Stomach (tissue), 9 donors: ENCODE data around the gene DDX51. TPM values are rescaled to one million over a fixed set of nuclear protein-coding genes. Genes with fewer than 3 reads are reported as not detected.

Source experiments
- DNase-seq, 2 donors: peaks; one replicate each; pipeline versions ENCODE4 v3.0.0 to v3.0.0-alpha.2; 2013 to 2019
- H3K27ac ChIP-seq, 5 donors: fragments of 200-600 bp in 4 of 5; sonication (generic) in 4 of 5; one replicate each; pipeline ENCODE4 v1.5.1; 2013 to 2019; ENCODE audit warnings: mild to moderate bottlenecking in 1 of 5, moderate library complexity in 1 of 5
- H3K27me3 ChIP-seq, 3 donors: fragments of 200-600 bp; sonication (generic); one replicate each; pipeline ENCODE4 v1.5.1; 2017 to 2019; ENCODE audit warnings: mixed run types in 1 of 3
- H3K36me3 ChIP-seq, 4 donors: fragments of 200-600 bp; sonication (generic); 1 replicate in 3 of 4; 2 replicates in 1 of 4; pipeline ENCODE4 v1.5.1; 2016 to 2019
- H3K4me1 ChIP-seq, 4 donors: fragments of 200-600 bp; sonication (generic); one replicate each; pipeline ENCODE4 v1.5.1; 2016 to 2019
- H3K4me3 ChIP-seq, 4 donors: fragments of 200-600 bp; sonication (generic) in 3 of 4; one replicate each; pipeline ENCODE4 v1.5.1; 2016 to 2019; ENCODE audit warnings: mild to moderate bottlenecking in 1 of 4
- H3K9me3 ChIP-seq, 4 donors: fragments of 200-600 bp; sonication (generic); one replicate each; pipeline ENCODE4 v1.5.1; 2016 to 2019
- EP300 ChIP-seq: sonication (generic); formaldehyde crosslinking; IDR thresholded peaks from one replicate; pipeline ENCODE4 v1.6.1; 2017; ENCODE audit warnings: antibody characterized with exemption
- POLR2A ChIP-seq, 4 donors: fragments of 450-650 bp; IDR thresholded peaks; one replicate each; pipeline ENCODE4 v1.6.1; 2016; ENCODE audit warnings: antibody characterized with exemption in 4 of 4, control low read depth in 2 of 4, mild to moderate bottlenecking in 1 of 4, moderate library complexity in 1 of 4
- POLR2AphosphoS5 ChIP-seq, 3 donors: sonication (generic); formaldehyde crosslinking; IDR thresholded peaks; one replicate each; pipeline ENCODE4 v1.6.1; 2016; ENCODE audit warnings: antibody characterized with exemption in 3 of 3
- WGBS, 5 donors: extraction: QIAGEN DNeasy Blood & Tissue Kit in 3 of 5; methylation state at CpG; one replicate each; pipeline versions ENCODE4 v1.1.5 to v1.1.7; 2013 to 2018; 5-methylcytosine and 5-hydroxymethylcytosine counted together
- intact Hi-C: fragments of 100-400 bp; cut with DNase I; formaldehyde crosslinking; loops from one replicate; pipeline ENCODE4 v1.15.1; 2023; ENCODE audit warnings: low total_unique reads
- polyA plus RNA-seq, 3 donors: library from polyadenylated mRNA; stranded (reverse); fragments of 200-250 nt; gene quantifications; one replicate each; pipeline ENCODE4 v1.2.3, GENCODE V29; 2013
- total RNA-seq, 5 donors: library from RNA; depleted of rRNA; stranded (reverse); fragments of >200 nt; gene quantifications; one replicate each; pipeline versions ENCODE4 v1.1.0 to v1.2.3, GENCODE V29; 2014 to 2016
- TF ChIP-seq, protein P1 (sequence below), 7 experiments: fragments of 450-650 bp in 4 of 7; fragments of 200-600 bp in 3 of 7; sonication (generic) in 3 of 7; IDR thresholded peaks; one replicate each; pipeline ENCODE4 v1.5.1; 2016 to 2019; ENCODE audit warnings: antibody characterized with exemption in 7 of 7, control low read depth in 2 of 7, mild to moderate bottlenecking in 1 of 7
- donor health status: healthy with polysubstance abuse.
- donor health status: Bipolar disorder and iron deficiency.
- donor health status: healthy.

Gene DDX51
- total and polyA plus RNA-seq, 8 donors = 6.6 to 69.5 (median 13.2) TPM

GRCh38 chr12:132165584-132165983 lies 21.5 kb upstream of the DDX51 start:
- H3K4me1 ChIP-seq = peaks cover 0 to 24% (median 19%) of the 10 kb centered on the region in 4 donors
- H3K36me3 ChIP-seq = no peaks in the 10 kb centered on the region
- no peaks in the 10 kb centered on the region for H3K9me3 ChIP-seq
- DNase-seq = no peak
- H3K4me3 ChIP-seq = no peak overlapping the region
- H3K27me3 ChIP-seq = peaks cover 0 to 66% (median 18%) of the 10 kb centered on the region in 3 donors
- intact Hi-C loops = no loop called here
- 89 to 95% (median 94%) methylated on average over 6 of the region's 6 CpGs for WGBS, 5 donors
- TF ChIP-seq POLR2AphosphoS5 (IDR thresholded peaks at IDR 0.05) (no peak), POLR2A (IDR thresholded peaks at IDR 0.05) (no peak), EP300 (no peak)
- TF ChIP-seq, protein P1, sequence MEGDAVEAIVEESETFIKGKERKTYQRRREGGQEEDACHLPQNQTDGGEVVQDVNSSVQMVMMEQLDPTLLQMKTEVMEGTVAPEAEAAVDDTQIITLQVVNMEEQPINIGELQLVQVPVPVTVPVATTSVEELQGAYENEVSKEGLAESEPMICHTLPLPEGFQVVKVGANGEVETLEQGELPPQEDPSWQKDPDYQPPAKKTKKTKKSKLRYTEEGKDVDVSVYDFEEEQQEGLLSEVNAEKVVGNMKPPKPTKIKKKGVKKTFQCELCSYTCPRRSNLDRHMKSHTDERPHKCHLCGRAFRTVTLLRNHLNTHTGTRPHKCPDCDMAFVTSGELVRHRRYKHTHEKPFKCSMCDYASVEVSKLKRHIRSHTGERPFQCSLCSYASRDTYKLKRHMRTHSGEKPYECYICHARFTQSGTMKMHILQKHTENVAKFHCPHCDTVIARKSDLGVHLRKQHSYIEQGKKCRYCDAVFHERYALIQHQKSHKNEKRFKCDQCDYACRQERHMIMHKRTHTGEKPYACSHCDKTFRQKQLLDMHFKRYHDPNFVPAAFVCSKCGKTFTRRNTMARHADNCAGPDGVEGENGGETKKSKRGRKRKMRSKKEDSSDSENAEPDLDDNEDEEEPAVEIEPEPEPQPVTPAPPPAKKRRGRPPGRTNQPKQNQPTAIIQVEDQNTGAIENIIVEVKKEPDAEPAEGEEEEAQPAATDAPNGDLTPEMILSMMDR (IDR thresholded peaks at IDR 0.05) = no peak
- no peak overlapping the region for H3K27ac ChIP-seq

DNA sequence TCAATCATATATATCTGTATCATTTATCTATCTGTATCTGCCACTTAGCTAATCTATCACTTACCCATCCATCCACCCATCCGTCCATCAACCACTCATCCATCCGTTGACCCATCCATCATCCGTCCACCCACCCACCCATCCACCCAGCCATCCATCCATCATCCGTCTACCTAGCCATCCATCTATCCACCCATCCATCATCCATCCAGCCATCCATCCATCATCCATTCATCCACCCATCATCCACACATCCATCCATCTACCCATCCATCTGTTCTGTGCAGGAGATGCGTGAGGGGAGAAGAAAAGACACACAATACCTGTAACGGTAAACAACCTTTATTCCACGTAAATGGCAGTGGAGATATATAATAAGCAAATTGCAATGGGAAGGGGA lies 20.3 kb upstream of the DDX51 start:
- TF ChIP-seq EP300 (no peak), POLR2AphosphoS5 (IDR thresholded peaks at IDR 0.05) (no peak), POLR2A (IDR thresholded peaks at IDR 0.05) (no peak)
- TF ChIP-seq, protein P1 (IDR thresholded peaks at IDR 0.05) = no peak
- peaks cover 0 to 56% (median 16%) of the 10 kb centered on the region in 3 donors for H3K27me3 ChIP-seq
- no peaks in the 10 kb centered on the region for H3K36me3 ChIP-seq
- peaks cover 0 to 19% (median 16%) of the 10 kb centered on the region in 4 donors for H3K4me1 ChIP-seq
- H3K9me3 ChIP-seq = no peaks in the 10 kb centered on the region
- H3K4me3 ChIP-seq = no peak overlapping the region
- intact Hi-C loops = no loop called here
- 71 to 86% (median 79%) methylated on average over 7 of the region's 7 CpGs for WGBS, 5 donors
- no peak for DNase-seq
- no peak overlapping the region for H3K27ac ChIP-seq

GRCh38 chr12:132163911-132164288 lies 19.8 kb upstream of the DDX51 start:
- 44 to 82% (median 61%) methylated on average over 7 to 11 of the region's 11 CpGs for WGBS, 5 donors
- peaks cover 0 to 19% (median 16%) of the 10 kb centered on the region in 4 donors for H3K4me1 ChIP-seq
- no peak overlapping the region for H3K4me3 ChIP-seq
- intact Hi-C loops = no loop called here
- H3K9me3 ChIP-seq = no peaks in the 10 kb centered on the region
- no peak for TF ChIP-seq EP300
- no peak for TF ChIP-seq POLR2A (IDR thresholded peaks at IDR 0.05)
- TF ChIP-seq, protein P1 (IDR thresholded peaks at IDR 0.05) = peak in 1 of 7 experiments; percentile 14
- DNase-seq = no peak
- peaks cover 0 to 51% (median 11%) of the 10 kb centered on the region in 3 donors for H3K27me3 ChIP-seq
- no peak overlapping the region for H3K27ac ChIP-seq
- H3K36me3 ChIP-seq = no peaks in the 10 kb centered on the region

DNA sequence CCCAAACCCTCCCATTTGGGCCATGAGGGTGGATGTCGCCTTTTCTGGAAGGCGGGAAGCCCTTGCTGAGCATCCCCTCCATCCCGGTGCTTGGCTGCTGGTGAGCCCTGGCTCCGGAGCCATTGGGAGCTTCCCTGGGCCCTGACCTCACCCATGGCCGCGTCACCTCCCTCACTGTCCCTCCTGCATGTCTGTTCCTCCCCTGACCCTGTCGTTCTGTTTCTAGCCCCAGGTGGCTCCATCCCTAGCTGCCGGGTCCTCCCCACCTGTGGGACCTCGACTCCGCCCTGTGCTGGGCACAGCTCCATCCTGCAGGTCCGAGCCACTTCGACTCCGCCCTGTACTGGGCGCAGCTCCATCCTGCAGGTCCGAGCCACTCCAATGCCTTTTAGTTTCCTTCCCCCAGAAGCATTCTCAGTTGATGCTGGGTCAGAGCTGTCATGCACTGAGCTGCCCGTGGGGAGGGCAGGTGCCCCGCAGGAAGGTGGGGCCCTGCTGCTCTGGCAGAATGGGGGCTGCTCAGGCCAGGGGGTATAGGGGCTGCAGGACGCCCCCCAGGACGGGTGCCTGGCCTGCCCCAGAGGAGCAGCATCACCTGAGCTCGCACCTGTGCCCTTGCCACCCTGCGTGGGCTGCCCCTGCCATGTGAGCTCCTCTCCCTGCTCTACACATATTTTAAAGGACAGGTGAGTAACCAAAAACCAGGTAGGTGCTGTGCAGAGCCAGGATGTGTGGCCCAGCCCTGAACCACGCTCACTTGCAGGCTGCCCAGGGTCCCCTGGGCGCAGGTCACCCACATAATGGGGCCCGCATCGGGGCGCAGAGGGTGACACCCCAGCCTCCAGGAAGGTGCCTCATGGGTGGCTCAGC lies 19.2 kb upstream of the DDX51 start:
- intact Hi-C loops = no loop called here
- H3K27ac ChIP-seq = no peak overlapping the region

More for the DNA sequence above, 19.2 kb upstream of the DDX51 start:
- Histone ChIP-seq H3K4me3 (no peak overlapping the region), H3K9me3 (no peaks in the 10 kb centered on the region), H3K4me1 (peaks cover 0 to 19% (median 16%) of the 10 kb centered on the region in 4 donors), H3K27me3 (peaks cover 0 to 45% (median 6%) of the 10 kb centered on the region in 3 donors), H3K36me3 (peaks cover 0 to 4% (median 1%) of the 10 kb centered on the region in 4 donors)
- WGBS, 5 donors = 47 to 54% (median 53%) methylated on average over 19 to 26 of the region's 26 CpGs
- TF ChIP-seq EP300 (no peak), POLR2AphosphoS5 (IDR thresholded peaks at IDR 0.05) (no peak), POLR2A (IDR thresholded peaks at IDR 0.05) (no peak)
- TF ChIP-seq, protein P1 (IDR thresholded peaks at IDR 0.05) = no peak
- DNase-seq = no peak
